HL-60 (cell line): Measurements from ENCODE around the gene SLFN5.

Source experiments
- CTCF ChIP-seq: IDR thresholded peaks from one replicate; pipeline ENCODE4 v1.5.1; 2011; ENCODE audit warnings: low read length, control low read depth, inconsistent platforms; ENCODE audit not compliant: insufficient read depth
- GABPA ChIP-seq: IDR thresholded peaks from 2 replicates; pipeline ENCODE4 v1.6.1; 2012; ENCODE audit warnings: low read depth
- POLR2AphosphoS5 ChIP-seq: IDR thresholded peaks from 2 replicates; pipeline ENCODE4 v1.6.1; 2012; ENCODE audit warnings: low read depth
- SPI1 ChIP-seq: IDR thresholded peaks from 2 replicates; pipeline ENCODE4 v1.6.1; 2012; ENCODE audit warnings: low read depth, mild to moderate bottlenecking, borderline replicate concordance
- TF ChIP-seq, protein P1 (sequence below): IDR thresholded peaks from 2 replicates; pipeline ENCODE4 v1.6.1; 2012; ENCODE audit warnings: low read depth; ENCODE audit not compliant: insufficient replicate concordance

DNA sequence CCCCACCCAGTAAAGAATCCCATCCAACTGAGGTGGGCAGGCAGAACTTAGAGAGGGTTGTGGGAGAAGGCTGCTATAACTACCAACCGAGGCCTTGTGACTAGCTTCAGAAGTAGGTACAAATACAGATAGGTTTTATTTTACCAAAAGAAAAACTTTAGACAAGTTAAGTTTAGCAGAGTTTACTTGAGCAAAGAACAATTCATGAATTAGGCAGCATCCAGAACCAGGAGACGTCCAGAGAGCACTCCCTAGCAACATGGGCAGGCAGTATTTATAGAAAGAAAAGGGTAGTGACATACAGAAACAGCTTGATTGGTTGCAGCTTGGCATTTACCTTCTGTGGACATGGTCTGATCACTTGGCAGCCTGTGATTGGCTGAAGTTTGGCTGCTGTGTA lies 42.1 kb downstream of the SLFN5 start:
- no peak for TF ChIP-seq CTCF
- TF ChIP-seq GABPA, result no peak
- TF ChIP-seq POLR2AphosphoS5, result no peak
- TF ChIP-seq SPI1, result no peak
- TF ChIP-seq, protein P1, sequence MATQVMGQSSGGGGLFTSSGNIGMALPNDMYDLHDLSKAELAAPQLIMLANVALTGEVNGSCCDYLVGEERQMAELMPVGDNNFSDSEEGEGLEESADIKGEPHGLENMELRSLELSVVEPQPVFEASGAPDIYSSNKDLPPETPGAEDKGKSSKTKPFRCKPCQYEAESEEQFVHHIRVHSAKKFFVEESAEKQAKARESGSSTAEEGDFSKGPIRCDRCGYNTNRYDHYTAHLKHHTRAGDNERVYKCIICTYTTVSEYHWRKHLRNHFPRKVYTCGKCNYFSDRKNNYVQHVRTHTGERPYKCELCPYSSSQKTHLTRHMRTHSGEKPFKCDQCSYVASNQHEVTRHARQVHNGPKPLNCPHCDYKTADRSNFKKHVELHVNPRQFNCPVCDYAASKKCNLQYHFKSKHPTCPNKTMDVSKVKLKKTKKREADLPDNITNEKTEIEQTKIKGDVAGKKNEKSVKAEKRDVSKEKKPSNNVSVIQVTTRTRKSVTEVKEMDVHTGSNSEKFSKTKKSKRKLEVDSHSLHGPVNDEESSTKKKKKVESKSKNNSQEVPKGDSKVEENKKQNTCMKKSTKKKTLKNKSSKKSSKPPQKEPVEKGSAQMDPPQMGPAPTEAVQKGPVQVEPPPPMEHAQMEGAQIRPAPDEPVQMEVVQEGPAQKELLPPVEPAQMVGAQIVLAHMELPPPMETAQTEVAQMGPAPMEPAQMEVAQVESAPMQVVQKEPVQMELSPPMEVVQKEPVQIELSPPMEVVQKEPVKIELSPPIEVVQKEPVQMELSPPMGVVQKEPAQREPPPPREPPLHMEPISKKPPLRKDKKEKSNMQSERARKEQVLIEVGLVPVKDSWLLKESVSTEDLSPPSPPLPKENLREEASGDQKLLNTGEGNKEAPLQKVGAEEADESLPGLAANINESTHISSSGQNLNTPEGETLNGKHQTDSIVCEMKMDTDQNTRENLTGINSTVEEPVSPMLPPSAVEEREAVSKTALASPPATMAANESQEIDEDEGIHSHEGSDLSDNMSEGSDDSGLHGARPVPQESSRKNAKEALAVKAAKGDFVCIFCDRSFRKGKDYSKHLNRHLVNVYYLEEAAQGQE, result no peak
